DOHH2 (cell line): ENCODE measurements around the gene ACAN.

Source experiments
- H3F3A ChIP-seq: fragments of 200-600 bp; sonication (generic), shearing (Covaris generic); 2 replicates; pipeline ENCODE4 v1.6.0; 2016; ENCODE audit warnings: antibody characterized with exemption, mild to moderate bottlenecking; ENCODE audit not compliant: control insufficient read depth, insufficient read depth
- H3K27ac ChIP-seq: fragments of 200-600 bp; sonication (generic); 2 replicates; pipeline ENCODE4 v1.5.1; 2014; ENCODE audit warnings: low read depth, mild to moderate bottlenecking, low read length, moderate library complexity
- H3K27me3 ChIP-seq: fragments of 200-600 bp; sonication (generic); 2 replicates; pipeline ENCODE4 v1.6.1; 2014; ENCODE audit warnings: mild to moderate bottlenecking, low read length, mixed read lengths; ENCODE audit not compliant: control insufficient read depth
- H3K36me3 ChIP-seq: fragments of 200-600 bp; sonication (generic); 2 replicates; pipeline ENCODE4 v1.6.1; 2014; ENCODE audit warnings: mild to moderate bottlenecking, low read length, moderate library complexity, mixed read lengths; ENCODE audit not compliant: control insufficient read depth
- H3K4me1 ChIP-seq: fragments of 200-600 bp; sonication (generic); 2 replicates; pipeline ENCODE4 v1.6.1; 2014; ENCODE audit warnings: mild to moderate bottlenecking, low read length, mixed read lengths; ENCODE audit not compliant: control insufficient read depth
- H3K4me2 ChIP-seq: fragments of 200-600 bp; sonication (generic); 2 replicates; pipeline ENCODE4 v1.6.0; 2014; ENCODE audit warnings: mild to moderate bottlenecking, low read length, moderate library complexity
- H3K4me3 ChIP-seq: fragments of 200-600 bp; sonication (generic); 2 replicates; pipeline ENCODE4 v1.5.1; 2014; ENCODE audit warnings: mild to moderate bottlenecking, low read length, mixed read lengths
- H3K79me2 ChIP-seq: fragments of 200-600 bp; sonication (generic); 2 replicates; pipeline ENCODE4 v1.6.1; 2014; ENCODE audit warnings: mild to moderate bottlenecking, low read length, mixed read lengths; ENCODE audit not compliant: control insufficient read depth
- H3K9me2 ChIP-seq: fragments of 200-600 bp; sonication (generic); replicated peaks from 2 replicates; pipeline ENCODE4 v1.6.1; 2014; ENCODE audit warnings: mild to moderate bottlenecking, low read length, mixed read lengths; ENCODE audit not compliant: control insufficient read depth
- H3K9me3 ChIP-seq: fragments of 200-600 bp; sonication (generic); 2 replicates; pipeline ENCODE4 v1.6.1; 2014; ENCODE audit warnings: antibody characterized with exemption, low read length, mixed read lengths; ENCODE audit not compliant: control insufficient read depth, insufficient read depth
- H4K20me1 ChIP-seq: fragments of 200-600 bp; sonication (generic); 2 replicates; pipeline ENCODE4 v1.6.0; 2014; ENCODE audit warnings: low read depth, mild to moderate bottlenecking, antibody characterized with exemption, low read length, moderate library complexity; ENCODE audit not compliant: control insufficient read depth, insufficient read depth
- EZH2phosphoT487 ChIP-seq: fragments of 200-600 bp; sonication (generic); IDR thresholded peaks from 2 replicates; pipeline ENCODE4 v1.6.1; 2017; ENCODE audit warnings: borderline replicate concordance, mild to moderate bottlenecking, antibody characterized with exemption, low read length, moderate library complexity, mixed read lengths
- TF ChIP-seq, protein P1 (sequence below): fragments of 200-600 bp; sonication (generic); IDR thresholded peaks from one replicate; pipeline ENCODE4 v1.5.1; 2014; ENCODE audit warnings: antibody characterized with exemption, mild to moderate bottlenecking, low read depth, low read length; ENCODE audit not compliant: poor library complexity, severe bottlenecking

ACAN gene

DNA sequence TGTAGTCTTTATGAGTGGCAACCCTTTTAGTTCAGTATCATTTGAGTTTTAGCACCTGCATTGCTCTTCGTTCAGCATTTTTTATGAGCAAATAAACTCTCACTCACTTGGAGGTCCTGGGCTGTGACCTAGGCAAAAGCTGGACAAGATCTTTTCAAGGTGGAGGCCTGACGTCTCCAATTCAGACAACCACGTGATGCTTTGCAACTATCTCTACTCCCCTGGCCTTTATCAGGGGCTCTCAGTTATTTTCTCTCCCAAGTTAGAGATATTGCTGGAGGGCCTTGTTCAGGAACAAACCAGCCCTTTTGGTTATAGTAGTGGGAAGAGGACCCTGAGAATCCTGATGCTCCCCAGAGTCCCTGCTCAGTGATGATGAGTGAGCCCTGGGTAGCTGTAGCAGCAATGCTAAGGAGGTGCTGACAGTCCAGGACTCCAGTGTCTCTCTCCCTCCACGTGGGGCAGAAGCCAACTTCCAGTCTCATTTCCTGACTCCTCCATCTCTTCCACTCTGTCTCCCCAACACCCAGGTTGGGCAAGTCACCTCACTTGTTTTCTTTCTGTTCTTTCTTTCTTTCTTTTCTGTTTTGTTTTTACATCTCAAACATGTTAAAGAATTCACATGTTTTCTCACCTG, 61.7 kb downstream of the ACAN start:
- no peaks in the 10 kb centered on the region for H3K79me2 ChIP-seq
- H3K9me2 ChIP-seq = no peaks in the 10 kb centered on the region
- no peaks in the 10 kb centered on the region for H3K36me3 ChIP-seq
- peaks cover 3% of the 10 kb centered on the region; the same call in 1 of the 2 replicates for H3K27me3 ChIP-seq
- H4K20me1 ChIP-seq = no peaks in the 10 kb centered on the region
- H3K27ac ChIP-seq = no peak overlapping the region
- no peaks in the 10 kb centered on the region for H3K9me3 ChIP-seq
- H3K4me1 ChIP-seq = no peaks in the 10 kb centered on the region
- H3K4me3 ChIP-seq = no peak overlapping the region
- H3F3A ChIP-seq = no peaks in the 10 kb centered on the region
- no peak overlapping the region for H3K4me2 ChIP-seq
- TF ChIP-seq EZH2phosphoT487 = no peak
- TF ChIP-seq, protein P1, sequence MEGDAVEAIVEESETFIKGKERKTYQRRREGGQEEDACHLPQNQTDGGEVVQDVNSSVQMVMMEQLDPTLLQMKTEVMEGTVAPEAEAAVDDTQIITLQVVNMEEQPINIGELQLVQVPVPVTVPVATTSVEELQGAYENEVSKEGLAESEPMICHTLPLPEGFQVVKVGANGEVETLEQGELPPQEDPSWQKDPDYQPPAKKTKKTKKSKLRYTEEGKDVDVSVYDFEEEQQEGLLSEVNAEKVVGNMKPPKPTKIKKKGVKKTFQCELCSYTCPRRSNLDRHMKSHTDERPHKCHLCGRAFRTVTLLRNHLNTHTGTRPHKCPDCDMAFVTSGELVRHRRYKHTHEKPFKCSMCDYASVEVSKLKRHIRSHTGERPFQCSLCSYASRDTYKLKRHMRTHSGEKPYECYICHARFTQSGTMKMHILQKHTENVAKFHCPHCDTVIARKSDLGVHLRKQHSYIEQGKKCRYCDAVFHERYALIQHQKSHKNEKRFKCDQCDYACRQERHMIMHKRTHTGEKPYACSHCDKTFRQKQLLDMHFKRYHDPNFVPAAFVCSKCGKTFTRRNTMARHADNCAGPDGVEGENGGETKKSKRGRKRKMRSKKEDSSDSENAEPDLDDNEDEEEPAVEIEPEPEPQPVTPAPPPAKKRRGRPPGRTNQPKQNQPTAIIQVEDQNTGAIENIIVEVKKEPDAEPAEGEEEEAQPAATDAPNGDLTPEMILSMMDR = no peak

DNA sequence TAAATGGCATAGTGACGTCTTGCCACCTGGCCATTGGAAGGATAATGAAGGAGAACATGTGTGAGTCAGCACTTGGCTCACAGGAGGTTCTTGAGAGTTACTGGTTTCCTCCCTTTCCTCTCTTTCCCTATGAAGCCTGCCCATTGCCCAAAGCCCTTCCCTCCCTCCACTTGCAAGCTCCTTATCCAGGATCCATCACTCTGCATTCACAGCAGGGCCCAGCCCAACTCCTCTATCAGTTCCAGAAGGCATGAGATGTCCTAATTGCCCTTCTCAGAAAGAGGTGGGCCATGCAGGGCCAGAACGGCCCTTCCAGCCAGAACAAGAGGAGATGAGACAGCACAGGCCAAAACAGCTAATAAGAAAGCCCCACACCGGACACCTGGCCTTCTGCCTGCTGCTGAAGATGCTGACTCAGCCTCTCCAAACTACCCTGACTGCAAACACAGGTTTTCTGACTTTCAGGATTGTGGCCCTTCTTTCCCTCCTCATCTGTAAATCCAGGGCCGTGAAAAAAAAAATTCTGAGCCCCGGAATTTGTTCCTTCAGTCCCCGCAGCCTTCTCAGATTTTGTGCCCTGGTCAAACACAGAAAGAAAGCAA, 62.4 kb downstream of the ACAN start:
- Histone ChIP-seq H3K36me3 (no peaks in the 10 kb centered on the region), H3K4me1 (no peaks in the 10 kb centered on the region), H3K27me3 (peaks cover 3% of the 10 kb centered on the region; the same call in 1 of the 2 replicates), H3F3A (no peaks in the 10 kb centered on the region), H3K9me2 (no peaks in the 10 kb centered on the region), H3K79me2 (no peaks in the 10 kb centered on the region), H3K9me3 (no peaks in the 10 kb centered on the region), H4K20me1 (no peaks in the 10 kb centered on the region), H3K4me3 (no peak overlapping the region), H3K4me2 (no peak overlapping the region), H3K27ac (no peak overlapping the region)
- TF ChIP-seq EZH2phosphoT487 = no peak
- TF ChIP-seq, protein P1 = no peak

DNA sequence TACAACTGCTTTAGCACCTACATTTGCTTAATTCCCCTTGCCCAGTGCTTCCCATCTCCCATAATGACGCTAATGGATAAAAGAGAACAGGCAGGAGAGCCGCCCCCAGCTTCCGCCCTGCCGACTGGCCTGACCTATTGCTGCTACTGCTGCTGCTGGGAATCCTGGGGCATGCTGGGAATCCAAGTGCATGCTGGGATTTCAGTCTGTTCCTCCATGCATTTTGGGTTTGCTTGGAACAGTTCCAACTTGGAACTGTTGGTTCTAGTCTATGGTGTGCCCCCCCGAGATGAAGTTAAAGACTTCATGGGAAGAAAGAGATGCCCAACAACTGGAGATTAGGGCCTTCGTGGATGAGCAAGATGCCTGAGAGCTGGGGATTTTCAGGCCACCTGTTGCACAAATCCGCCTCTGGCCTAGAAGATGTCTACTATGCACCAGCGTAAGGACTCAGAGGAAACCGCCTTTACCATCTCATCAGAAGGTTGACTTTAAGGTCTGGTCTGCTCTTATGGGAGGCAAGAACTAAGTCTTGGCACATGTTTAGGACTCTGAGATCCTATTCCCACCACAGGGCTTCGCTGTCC, 63.2 kb downstream of the ACAN start:
- TF ChIP-seq, protein P1 = no peak
- TF ChIP-seq EZH2phosphoT487 = no peak
- Histone ChIP-seq H3K4me1 (no peaks in the 10 kb centered on the region), H3K27me3 (peaks cover 3% of the 10 kb centered on the region; the same call in 1 of the 2 replicates), H3K27ac (no peak overlapping the region), H3K4me3 (no peak overlapping the region), H3K79me2 (no peaks in the 10 kb centered on the region), H3F3A (no peaks in the 10 kb centered on the region), H3K9me3 (no peaks in the 10 kb centered on the region), H4K20me1 (no peaks in the 10 kb centered on the region), H3K4me2 (no peak overlapping the region), H3K36me3 (no peaks in the 10 kb centered on the region), H3K9me2 (no peaks in the 10 kb centered on the region)
